ENCODE measurements around the gene CBX3. TPM values are rescaled to one million over a fixed set of nuclear protein-coding genes. Genes with fewer than 3 reads are reported as not detected.

CBX3 gene
- total and polyA plus RNA-seq, 2 of the 13 experiments (the other 11 are each of a cell fraction or from before 2014, with no cell fraction given), result 53.9 to 249 TPM

- no peak for FAIRE-seq
Observed at GRCh38 chr7:26168458-26169023, 33.0 kb upstream of the CBX3 start.

GRCh38 chr7:26169271-26169670, 32.3 kb upstream of the CBX3 start:
- 87% methylated on average over 3 of the region's 3 CpGs for WGBS (ENCODE audit: low lambda C conversion rate)
- in situ Hi-C loops (cut with HindIII; ENCODE audit: extremely low pct_ligation_motif_present, low pct_unique_long_range_greater_than_20kb), result no loop called here
- no peaks in the 10 kb centered on the region for H3K27me3 ChIP-seq (ENCODE audit: control insufficient read depth in 1 of 2, insufficient read depth in 2 of 2, low read length in 2 of 2)
- H3K27ac ChIP-seq (ENCODE audit: extremely low read length, insufficient read depth, low read length), result no peak overlapping the region
- no peaks in the 10 kb centered on the region for H3K36me3 ChIP-seq (replicated peaks in 1 of 2; ENCODE audit: control insufficient read depth in 1 of 2, insufficient read depth in 2 of 2, low read length in 2 of 2)
- BruUV-seq (replicated peaks), result no TSS peak
- no peaks in the 10 kb centered on the region for H3K9me3 ChIP-seq (ENCODE audit: low read length)
- H3K9ac ChIP-seq (ENCODE audit: insufficient read depth, low read depth, low read length), result no peak overlapping the region
- CTCF ChIA-PET (ENCODE audit: low intra/inter-chr PET ratio, low total read pairs), result no interaction called here
- no peaks in the 10 kb centered on the region for H4K20me1 ChIP-seq (ENCODE audit: insufficient read depth, low read length)
- POLR2A ChIA-PET, result no interaction called here
- FAIRE-seq (no peak), ATAC-seq (0 out of 3 replicates have a peak, but pooled peaks have one; percentile 28), DNase-seq (ENCODE audit: low spot score) (no peak)
- intact Hi-C loops (cut with micrococcal nuclease; ENCODE audit: unreplicated experiment), result no loop called here
- no peak overlapping the region for H3K4me3 ChIP-seq (replicated peaks in 1 of 3; ENCODE audit: insufficient read depth in 1 of 3, low read depth in 2 of 3, low read length in 3 of 3)
- no peaks in the 10 kb centered on the region for H3K79me2 ChIP-seq (ENCODE audit: insufficient read depth, low read length)
- H3K4me1 ChIP-seq (ENCODE audit: insufficient read depth, low read length), result no peaks in the 10 kb centered on the region
- no peak overlapping the region for H2AFZ ChIP-seq (ENCODE audit: low read length)
- H3K4me2 ChIP-seq (ENCODE audit: low read depth, low read length), result no peak overlapping the region
- TF ChIP-seq ZNF225 (CRISPR knock-in tag; IDR thresholded peaks at IDR 0.05) (no peak), ZXDC (CRISPR knock-in tag; IDR thresholded peaks at IDR 0.05) (no peak), TAF15 (IDR thresholded peaks at IDR 0.05; ENCODE audit: low read depth, low read length, poor library complexity, severe bottlenecking) (no peak), PREB (CRISPR knock-in tag; IDR thresholded peaks at IDR 0.05) (no peak), ZNF382 (CRISPR knock-in tag; IDR thresholded peaks at IDR 0.05; ENCODE audit: borderline replicate concordance) (no peak), ZNF563 (CRISPR knock-in tag; IDR thresholded peaks at IDR 0.05) (no peak), SPEN (CRISPR knock-in tag; IDR thresholded peaks at IDR 0.05; ENCODE audit: low read depth) (no peak), PAXIP1 (CRISPR knock-in tag; conservative IDR thresholded peaks at IDR 0.05) (no peak), U2AF1 (optimal IDR thresholded peaks at IDR 0.05; ENCODE audit: low read depth, low read length) (no peak)

More at GRCh38 chr7:26168458-26169023, 33.0 kb upstream of the CBX3 start:
- no peak for ATAC-seq
- DNase-seq (ENCODE audit: low spot score), result no peak
- in situ Hi-C loops (cut with HindIII; ENCODE audit: extremely low pct_ligation_motif_present, low pct_unique_long_range_greater_than_20kb) (no loop called here), intact Hi-C loops (cut with micrococcal nuclease; ENCODE audit: unreplicated experiment) (no loop called here)
- H3K4me1 ChIP-seq (ENCODE audit: insufficient read depth, low read length), result no peaks in the 10 kb centered on the region
- H3K9me3 ChIP-seq (ENCODE audit: low read length), result no peaks in the 10 kb centered on the region
- H3K4me3 ChIP-seq (replicated peaks in 1 of 3; ENCODE audit: insufficient read depth in 1 of 3, low read depth in 2 of 3, low read length in 3 of 3), result no peak overlapping the region
- no TSS peak for BruUV-seq (replicated peaks)
- 89% methylated on average over 6 of the region's 6 CpGs for WGBS (ENCODE audit: low lambda C conversion rate)
- no peak overlapping the region for H3K4me2 ChIP-seq (ENCODE audit: low read depth, low read length)
- H3K27me3 ChIP-seq (ENCODE audit: control insufficient read depth in 1 of 2, insufficient read depth in 2 of 2, low read length in 2 of 2), result no peaks in the 10 kb centered on the region
- no peaks in the 10 kb centered on the region for H4K20me1 ChIP-seq (ENCODE audit: insufficient read depth, low read length)
- H3K79me2 ChIP-seq (ENCODE audit: insufficient read depth, low read length), result no peaks in the 10 kb centered on the region
- H3K36me3 ChIP-seq (replicated peaks in 1 of 2; ENCODE audit: control insufficient read depth in 1 of 2, insufficient read depth in 2 of 2, low read length in 2 of 2), result no peaks in the 10 kb centered on the region
- no peak overlapping the region for H3K27ac ChIP-seq (ENCODE audit: extremely low read length, insufficient read depth, low read length)
- ChIA-PET CTCF (ENCODE audit: low intra/inter-chr PET ratio, low total read pairs) (no interaction called here), POLR2A (no interaction called here)
- TF ChIP-seq ZNF431 (CRISPR knock-in tag; IDR thresholded peaks at IDR 0.05; ENCODE audit: borderline replicate concordance, low read depth) (no peak), MAFF (IDR thresholded peaks at IDR 0.05; ENCODE audit: low read depth, low read length) (peak; percentile 27; the same call in 1 of the 2 replicates), MAFK (conservative IDR thresholded peaks at IDR 0.05 in 1 of 2, IDR thresholded peaks at IDR 0.05 in 1 of 2; ENCODE audit: low read length in 2 of 2) (peak; percentile 27 to 57; a peak in 2 of 4 replicates), ZNF567 (CRISPR knock-in tag; IDR thresholded peaks at IDR 0.05; ENCODE audit: borderline replicate concordance) (no peak)
- H3K9ac ChIP-seq (ENCODE audit: insufficient read depth, low read depth, low read length), result no peak overlapping the region
- no peak overlapping the region for H2AFZ ChIP-seq (ENCODE audit: low read length)

All from HepG2 (cell line).